Neural progenitor cell (in vitro differentiated cells): Measurements from ENCODE around the gene JPH3.

Source experiments
- EZH2 ChIP-seq: fragments of 200-600 bp; sonication (generic); IDR thresholded peaks from 2 replicates; pipeline ENCODE4 v1.6.1; 2017; ENCODE audit warnings: antibody characterized with exemption, mild to moderate bottlenecking, moderate library complexity
- TF ChIP-seq, protein P1 (sequence below): fragments of 200-600 bp; sonication (generic); IDR thresholded peaks from 2 replicates; pipeline ENCODE4 v1.5.1; 2017; ENCODE audit warnings: antibody characterized with exemption, mild to moderate bottlenecking

DNA sequence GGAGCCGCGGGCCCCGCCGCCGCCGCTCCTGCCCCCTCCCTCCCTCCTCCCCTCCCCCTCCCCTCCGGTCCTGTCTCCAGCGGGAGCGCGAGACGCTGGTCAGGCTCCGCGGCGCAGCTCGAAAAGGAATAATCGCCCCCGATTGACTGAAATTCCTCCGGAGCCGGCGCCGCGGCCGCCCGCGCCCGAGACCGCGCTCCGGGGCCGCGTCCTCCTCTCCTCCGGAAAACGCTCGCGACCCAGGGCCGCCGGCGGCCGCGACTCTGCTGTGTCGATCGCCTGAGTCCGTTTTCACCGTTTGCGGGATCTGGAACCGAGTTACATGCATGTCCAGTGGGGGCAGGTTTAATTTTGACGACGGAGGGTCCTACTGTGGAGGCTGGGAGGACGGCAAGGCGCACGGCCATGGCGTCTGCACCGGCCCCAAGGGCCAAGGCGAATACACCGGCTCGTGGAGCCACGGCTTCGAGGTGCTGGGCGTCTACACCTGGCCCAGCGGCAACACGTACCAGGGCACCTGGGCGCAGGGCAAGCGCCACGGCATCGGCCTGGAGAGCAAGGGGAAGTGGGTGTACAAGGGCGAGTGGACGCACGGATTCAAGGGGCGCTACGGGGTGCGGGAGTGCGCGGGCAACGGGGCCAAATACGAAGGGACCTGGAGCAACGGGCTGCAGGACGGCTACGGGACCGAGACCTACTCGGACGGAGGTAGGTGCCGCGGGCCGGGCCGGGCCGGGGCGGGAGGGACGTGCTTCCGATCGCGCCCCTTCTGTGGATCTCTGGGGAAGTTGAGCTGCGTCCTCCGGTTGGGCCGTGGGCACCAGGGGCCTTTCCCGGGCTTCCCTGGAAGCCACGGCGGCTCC is 744 bp downstream of the JPH3 start:
- peak; percentile 50 for TF ChIP-seq EZH2
- TF ChIP-seq, protein P1, sequence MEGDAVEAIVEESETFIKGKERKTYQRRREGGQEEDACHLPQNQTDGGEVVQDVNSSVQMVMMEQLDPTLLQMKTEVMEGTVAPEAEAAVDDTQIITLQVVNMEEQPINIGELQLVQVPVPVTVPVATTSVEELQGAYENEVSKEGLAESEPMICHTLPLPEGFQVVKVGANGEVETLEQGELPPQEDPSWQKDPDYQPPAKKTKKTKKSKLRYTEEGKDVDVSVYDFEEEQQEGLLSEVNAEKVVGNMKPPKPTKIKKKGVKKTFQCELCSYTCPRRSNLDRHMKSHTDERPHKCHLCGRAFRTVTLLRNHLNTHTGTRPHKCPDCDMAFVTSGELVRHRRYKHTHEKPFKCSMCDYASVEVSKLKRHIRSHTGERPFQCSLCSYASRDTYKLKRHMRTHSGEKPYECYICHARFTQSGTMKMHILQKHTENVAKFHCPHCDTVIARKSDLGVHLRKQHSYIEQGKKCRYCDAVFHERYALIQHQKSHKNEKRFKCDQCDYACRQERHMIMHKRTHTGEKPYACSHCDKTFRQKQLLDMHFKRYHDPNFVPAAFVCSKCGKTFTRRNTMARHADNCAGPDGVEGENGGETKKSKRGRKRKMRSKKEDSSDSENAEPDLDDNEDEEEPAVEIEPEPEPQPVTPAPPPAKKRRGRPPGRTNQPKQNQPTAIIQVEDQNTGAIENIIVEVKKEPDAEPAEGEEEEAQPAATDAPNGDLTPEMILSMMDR = no peak
